Lower lobe of right lung (tissue), 2 donors: Measurements from ENCODE around the gene PLEKHA7. TPM values are rescaled to one million over a fixed set of nuclear protein-coding genes. Genes with fewer than 3 reads are reported as not detected.

Experiments
- ATAC-seq, 2 donors: fragments of 200-7000 bp; cut with Tn5 transposase; one replicate each; pipeline ENCODE4 v1.9.1; 2020 to 2022; ENCODE audit warnings: mild to moderate bottlenecking in 2 of 2, moderate library complexity in 2 of 2
- DNase-seq: peaks from one replicate; pipeline ENCODE4 v3.0.0-alpha.2; 2020
- H3K27ac ChIP-seq: fragments of 200-600 bp; one replicate; pipeline ENCODE4 v1.8.0; 2022
- H3K27me3 ChIP-seq: fragments of 200-600 bp; one replicate; pipeline ENCODE4 v1.8.0; 2022; ENCODE audit warnings: low read depth
- H3K36me3 ChIP-seq: fragments of 200-600 bp; one replicate; pipeline ENCODE4 v1.8.0; 2022; ENCODE audit warnings: mild to moderate bottlenecking
- H3K4me1 ChIP-seq: fragments of 200-600 bp; one replicate; pipeline ENCODE4 v1.8.0; 2022
- H3K4me3 ChIP-seq: fragments of 200-600 bp; one replicate; pipeline ENCODE4 v1.8.0; 2022; ENCODE audit warnings: mild to moderate bottlenecking
- H3K9me3 ChIP-seq: fragments of 200-600 bp; one replicate; pipeline ENCODE4 v1.8.0; 2022
- CTCF ChIP-seq: fragments of 200-600 bp; IDR thresholded peaks from one replicate; pipeline ENCODE4 v1.8.0; 2022; ENCODE audit warnings: antibody characterized with exemption, mild to moderate bottlenecking
- intact Hi-C: fragments of 100-400 bp; cut with DNase I; formaldehyde crosslinking; loops from one replicate; pipeline ENCODE4 v1.11.0; 2022
- total RNA-seq: library from RNA; stranded (reverse); fragmentation: NEBNext Ultra II Directional; extraction: Animal tissue kit (Norgen Biotek cat#: 25700); gene quantifications from one replicate; pipeline ENCODE4 v1.2.1, GENCODE V29; 2021
- donor health status: DM: no; HTN: yes; CAD: no; lungs with severe emphysema.

The PLEKHA7 gene
- total RNA-seq, 1 donor from 2014 or later: 44.0 TPM

GRCh38 chr11:16854979-16855378 is 159.2 kb downstream of the PLEKHA7 start:
- no peak for TF ChIP-seq CTCF
- Histone ChIP-seq H3K9me3 (no peaks in the 10 kb centered on the region), H3K4me3 (no peak overlapping the region), H3K36me3 (peaks cover 18% of the 10 kb centered on the region), H3K27ac (no peak overlapping the region), H3K4me1 (no peaks in the 10 kb centered on the region), H3K27me3 (no peaks in the 10 kb centered on the region)
- no peak for ATAC-seq
- intact Hi-C loops: no loop called here
- DNase-seq: no peak

- intact Hi-C loops: no loop called here
- H3K9me3 ChIP-seq: no peaks in the 10 kb centered on the region
- peaks cover 18% of the 10 kb centered on the region for H3K36me3 ChIP-seq
- ATAC-seq (no peak), DNase-seq (no peak)
- H3K27me3 ChIP-seq: no peaks in the 10 kb centered on the region
- H3K4me3 ChIP-seq: no peak overlapping the region
- H3K4me1 ChIP-seq: no peaks in the 10 kb centered on the region
- no peak for TF ChIP-seq CTCF
- H3K27ac ChIP-seq: no peak overlapping the region
These were observed 160.4 kb downstream of the PLEKHA7 start for GRCh38 chr11:16853859-16854258.

- intact Hi-C loops: no loop called here
These were observed 160.9 kb downstream of the PLEKHA7 start for GRCh38 chr11:16853266-16853665.

GRCh38 chr11:16846305-16846704 is 167.9 kb downstream of the PLEKHA7 start:
- DNase-seq: no peak
- intact Hi-C loops: no loop called here
- no peak for TF ChIP-seq CTCF

More at GRCh38 chr11:16853266-16853665, 160.9 kb downstream of the PLEKHA7 start:
- TF ChIP-seq CTCF: no peak
- no peaks in the 10 kb centered on the region for H3K27me3 ChIP-seq
- no peak overlapping the region for H3K4me3 ChIP-seq
- no peaks in the 10 kb centered on the region for H3K9me3 ChIP-seq
- DNase-seq: no peak
- H3K36me3 ChIP-seq: peaks cover 18% of the 10 kb centered on the region
- no peak overlapping the region for H3K27ac ChIP-seq
- no peak for ATAC-seq
- H3K4me1 ChIP-seq: no peaks in the 10 kb centered on the region

GRCh38 chr11:16844268-16844771 is 169.9 kb downstream of the PLEKHA7 start:
- DNase-seq (no peak), ATAC-seq (no peak)
- no peaks in the 10 kb centered on the region for H3K9me3 ChIP-seq
- H3K27ac ChIP-seq: no peak overlapping the region
- no peaks in the 10 kb centered on the region for H3K27me3 ChIP-seq
- H3K4me3 ChIP-seq: no peak overlapping the region
- TF ChIP-seq CTCF: no peak
- H3K36me3 ChIP-seq: peaks cover 4% of the 10 kb centered on the region
- intact Hi-C loops: no loop called here
- no peaks in the 10 kb centered on the region for H3K4me1 ChIP-seq

More at GRCh38 chr11:16846305-16846704, 167.9 kb downstream of the PLEKHA7 start:
- H3K4me1 ChIP-seq: no peaks in the 10 kb centered on the region
- H3K36me3 ChIP-seq: peaks cover 3% of the 10 kb centered on the region
- H3K27me3 ChIP-seq: no peaks in the 10 kb centered on the region
- ATAC-seq: no peak
- no peaks in the 10 kb centered on the region for H3K9me3 ChIP-seq
- H3K4me3 ChIP-seq: no peak overlapping the region
- no peak overlapping the region for H3K27ac ChIP-seq
